SKM-1 treated with dmso at 0.1 percent for 144 hours (cell line): ENCODE data around the gene PYDC1.
"Not testable (repeated sequence)": the region's sequence is repeated elsewhere in the genome, so short reads cannot be mapped to it uniquely, and the experiment has no call there.

Source experiments
- DNase-seq: peaks from one replicate; lab custom pipeline; 2025; ENCODE audit not compliant: unreplicated experiment; lab: John Stamatoyannopoulos, UW

The PYDC1 gene

DNA sequence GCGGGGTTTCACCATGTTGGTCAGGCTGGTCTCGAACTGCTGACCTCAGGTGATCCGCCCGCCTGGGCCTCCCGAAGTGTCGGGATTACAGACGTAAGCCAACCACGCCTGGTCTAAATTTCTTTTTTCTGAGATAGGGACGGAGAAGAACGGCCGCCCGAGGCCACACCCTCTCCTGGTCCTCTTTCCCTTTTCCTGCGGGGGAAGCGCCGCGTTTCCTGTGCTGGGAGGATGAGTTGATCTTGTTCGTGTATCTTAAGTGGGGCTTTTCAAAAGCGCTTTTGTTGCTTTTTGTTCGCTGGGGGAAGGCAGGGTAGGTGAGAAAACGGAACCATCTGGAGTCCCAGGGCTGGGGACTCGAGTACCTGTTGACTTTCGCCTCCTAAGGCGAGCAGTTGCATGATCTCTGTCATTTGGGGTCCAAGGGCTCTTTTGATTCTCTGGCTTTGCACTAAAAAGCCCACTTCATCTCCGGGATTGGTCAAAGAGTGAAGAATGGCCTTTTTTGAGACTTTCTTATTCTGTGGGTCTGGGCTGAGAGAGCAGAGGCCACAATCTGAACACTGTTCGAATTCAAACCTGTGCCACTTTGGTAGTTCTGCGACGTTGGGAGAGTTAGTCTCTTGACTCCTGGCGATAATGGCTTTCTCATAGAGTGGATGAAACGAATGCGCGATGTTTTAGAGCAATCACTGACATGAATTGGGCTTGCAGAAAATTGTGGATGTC is 35.7 kb downstream of the PYDC1 start:
- no peak for DNase-seq

DNA sequence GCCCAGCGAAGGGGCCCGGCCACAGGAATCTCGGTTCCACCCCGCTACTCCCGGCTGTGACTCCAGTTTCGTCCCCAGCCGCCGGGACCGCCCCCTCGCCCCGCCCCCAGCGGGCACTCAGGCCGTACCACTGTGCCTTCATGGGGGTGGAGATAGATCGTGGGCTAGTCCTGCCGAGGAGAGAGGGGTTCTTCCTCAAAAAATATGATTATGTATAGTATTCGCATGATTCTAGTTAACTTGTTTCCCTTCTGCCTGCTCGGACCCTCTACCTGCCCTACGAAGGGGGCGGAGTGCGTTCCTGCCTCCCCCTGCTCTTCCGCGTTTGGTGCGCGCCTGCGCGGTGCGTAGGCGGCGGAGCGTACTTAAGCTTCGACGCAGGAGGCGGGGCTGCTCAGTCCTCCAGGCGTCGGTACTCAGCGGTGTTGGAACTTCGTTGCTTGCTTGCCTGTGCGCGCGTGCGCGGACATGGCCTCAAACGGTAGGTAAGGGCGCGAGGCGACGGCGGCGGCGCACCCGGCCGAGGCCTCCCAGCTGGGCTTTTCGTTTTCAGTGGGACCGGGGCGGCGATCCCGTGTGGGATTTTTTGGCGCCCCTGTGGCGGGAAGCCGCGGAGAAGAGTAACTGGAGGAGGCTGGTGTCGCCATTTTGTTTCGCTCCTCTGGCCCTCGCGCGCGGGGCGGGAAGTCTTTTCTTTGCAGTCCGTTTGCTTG is 37.0 kb downstream of the PYDC1 start, which contains the start of gene FUS:
Gene FUS (plus strand): TSS at position 393 of the 713 bp plus-strand sequence. CDS start 76 bp downstream, at position 469.
- peak; percentile 90 for DNase-seq

DNA sequence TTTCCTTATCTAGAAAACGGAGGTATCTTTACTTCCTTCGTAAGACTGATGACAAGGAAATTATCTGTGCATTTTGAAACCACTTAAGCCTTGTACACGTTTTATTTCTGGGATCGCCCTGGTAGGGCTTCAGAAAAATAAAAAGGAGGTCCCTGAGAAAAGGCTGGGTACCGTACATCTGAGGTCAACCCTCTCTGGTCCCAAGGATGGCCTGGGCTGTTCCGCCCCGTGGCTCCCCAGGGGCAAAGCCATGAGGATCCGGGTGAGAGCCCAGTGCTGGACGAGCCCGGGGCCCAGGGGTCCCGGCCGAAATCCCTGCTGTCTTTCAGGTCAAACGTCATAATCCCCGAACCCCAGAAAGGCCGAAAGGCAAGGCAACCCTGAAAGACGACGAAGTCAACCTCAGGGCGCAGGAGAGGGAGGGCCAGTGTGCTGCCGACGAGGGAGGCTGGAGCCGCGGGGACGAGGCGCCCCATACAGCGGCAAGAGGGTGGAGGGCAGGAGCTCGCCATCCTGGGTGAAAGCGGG is 37.7 kb downstream of the PYDC1 start:
- no peak for DNase-seq

DNA sequence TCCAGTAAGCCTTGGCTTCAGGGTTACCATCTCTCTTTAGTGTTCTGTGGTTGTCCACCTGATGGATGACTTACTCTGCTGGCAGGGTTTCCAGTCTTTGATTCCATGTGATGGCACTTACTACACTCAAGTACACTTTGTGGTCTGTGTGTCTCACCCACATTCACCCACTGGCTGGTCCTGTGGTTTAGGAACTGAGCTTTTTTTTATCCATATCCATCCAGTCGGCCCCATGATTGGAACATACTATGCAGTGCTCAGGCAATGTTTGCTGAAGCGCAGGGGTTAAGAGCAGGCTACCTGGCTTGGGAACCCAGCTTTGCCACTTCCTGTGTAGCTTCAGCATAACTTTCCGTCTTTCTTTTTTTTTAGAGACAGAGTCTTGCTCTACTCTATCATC is 39.8 kb downstream of the PYDC1 start:
- DNase-seq = no peak

DNA sequence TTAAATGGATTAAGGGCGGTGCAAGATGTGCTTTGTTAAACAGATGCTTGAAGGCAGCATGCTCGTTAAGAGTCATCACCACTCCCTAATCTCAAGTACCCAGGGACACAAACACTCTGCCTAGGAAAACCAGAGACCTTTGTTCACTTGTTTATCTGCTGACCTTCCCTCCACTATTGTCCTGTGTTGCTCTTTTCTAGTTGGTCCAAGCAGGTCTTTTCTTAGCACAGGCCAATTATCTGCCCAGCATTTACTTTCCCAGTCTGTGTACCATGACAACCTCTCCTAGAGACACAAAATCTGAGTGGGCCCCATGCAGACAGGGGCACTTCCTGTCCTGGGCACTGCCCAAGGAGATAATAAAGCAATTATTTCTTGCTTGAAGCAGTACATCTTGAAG is 46.9 kb downstream of the PYDC1 start:
- DNase-seq = not testable (repeated sequence)

DNA sequence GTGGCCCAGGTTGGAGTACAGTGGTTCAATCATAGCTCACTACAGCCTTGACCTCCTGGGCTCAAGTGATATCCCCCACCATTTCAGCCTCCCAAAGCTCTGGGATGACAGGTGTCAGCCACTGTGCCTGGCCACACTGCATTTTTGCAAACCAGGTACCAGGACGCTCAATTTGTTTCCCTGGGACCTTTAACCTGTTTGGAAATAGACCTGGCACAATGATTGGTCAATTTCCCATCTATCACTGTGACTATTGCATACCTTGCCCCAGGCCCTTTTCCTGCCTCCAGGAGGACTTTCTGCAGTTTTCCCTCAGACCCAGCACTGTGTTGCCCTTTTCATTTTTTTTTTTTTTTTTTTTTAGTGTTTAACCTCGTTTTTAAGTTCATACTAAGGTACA is 48.1 kb downstream of the PYDC1 start:
- no peak for DNase-seq

DNA sequence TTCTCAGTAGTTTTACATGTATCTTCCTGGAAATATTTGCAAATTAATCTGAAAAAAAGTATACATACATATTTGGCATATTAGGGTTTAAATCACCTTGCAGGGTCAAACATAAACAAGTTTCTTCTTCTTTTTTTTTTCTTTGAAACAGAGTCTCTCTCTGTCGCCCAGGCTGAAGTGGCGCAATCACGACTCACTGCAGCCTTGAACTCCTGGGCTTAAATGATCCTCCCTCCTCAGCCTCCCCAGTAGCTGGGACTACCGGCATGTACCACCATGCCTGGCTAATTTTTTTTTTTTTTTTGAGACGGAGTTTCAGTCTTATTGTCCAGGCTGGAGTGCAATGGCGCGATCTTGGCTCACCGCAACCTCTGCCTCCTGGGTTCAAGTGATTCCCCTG is 49.6 kb downstream of the PYDC1 start:
- no peak for DNase-seq
